Measurements from ENCODE around the gene BRIP1. TPM values are rescaled to one million over a fixed set of nuclear protein-coding genes. Genes with fewer than 3 reads are reported as not detected.

The BRIP1 gene
- total and polyA plus RNA-seq, 2 experiments from 2014 or later: 8.0 to 23.1 TPM

DNA sequence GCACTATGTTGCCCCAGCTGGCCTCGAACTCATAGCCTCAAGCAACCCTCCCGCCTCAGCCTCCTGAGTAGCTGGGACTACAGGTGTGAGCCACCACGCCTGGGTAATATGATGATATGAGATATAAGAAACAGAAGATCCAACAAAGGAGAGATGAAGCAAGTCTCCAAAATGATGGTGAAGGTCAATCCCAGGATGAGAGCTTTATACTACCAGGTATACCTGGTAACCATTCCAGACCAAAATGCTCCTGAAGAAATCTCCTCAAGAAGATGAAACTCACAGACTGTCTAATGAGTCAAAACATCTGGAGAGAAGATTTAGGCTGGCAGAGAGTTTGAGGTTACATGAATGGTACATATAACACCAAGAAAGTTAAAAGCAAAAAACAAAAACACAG, 39.9 kb upstream of the BRIP1 start (continued):
- TF ChIP-seq ZNF462 (CRISPR knock-in tag; IDR thresholded peaks at IDR 0.05) (no peak), EZH2 (IDR thresholded peaks at IDR 0.05; ENCODE audit: low read depth, unreplicated experiment) (no peak)
- TF ChIP-seq, protein P1, sequence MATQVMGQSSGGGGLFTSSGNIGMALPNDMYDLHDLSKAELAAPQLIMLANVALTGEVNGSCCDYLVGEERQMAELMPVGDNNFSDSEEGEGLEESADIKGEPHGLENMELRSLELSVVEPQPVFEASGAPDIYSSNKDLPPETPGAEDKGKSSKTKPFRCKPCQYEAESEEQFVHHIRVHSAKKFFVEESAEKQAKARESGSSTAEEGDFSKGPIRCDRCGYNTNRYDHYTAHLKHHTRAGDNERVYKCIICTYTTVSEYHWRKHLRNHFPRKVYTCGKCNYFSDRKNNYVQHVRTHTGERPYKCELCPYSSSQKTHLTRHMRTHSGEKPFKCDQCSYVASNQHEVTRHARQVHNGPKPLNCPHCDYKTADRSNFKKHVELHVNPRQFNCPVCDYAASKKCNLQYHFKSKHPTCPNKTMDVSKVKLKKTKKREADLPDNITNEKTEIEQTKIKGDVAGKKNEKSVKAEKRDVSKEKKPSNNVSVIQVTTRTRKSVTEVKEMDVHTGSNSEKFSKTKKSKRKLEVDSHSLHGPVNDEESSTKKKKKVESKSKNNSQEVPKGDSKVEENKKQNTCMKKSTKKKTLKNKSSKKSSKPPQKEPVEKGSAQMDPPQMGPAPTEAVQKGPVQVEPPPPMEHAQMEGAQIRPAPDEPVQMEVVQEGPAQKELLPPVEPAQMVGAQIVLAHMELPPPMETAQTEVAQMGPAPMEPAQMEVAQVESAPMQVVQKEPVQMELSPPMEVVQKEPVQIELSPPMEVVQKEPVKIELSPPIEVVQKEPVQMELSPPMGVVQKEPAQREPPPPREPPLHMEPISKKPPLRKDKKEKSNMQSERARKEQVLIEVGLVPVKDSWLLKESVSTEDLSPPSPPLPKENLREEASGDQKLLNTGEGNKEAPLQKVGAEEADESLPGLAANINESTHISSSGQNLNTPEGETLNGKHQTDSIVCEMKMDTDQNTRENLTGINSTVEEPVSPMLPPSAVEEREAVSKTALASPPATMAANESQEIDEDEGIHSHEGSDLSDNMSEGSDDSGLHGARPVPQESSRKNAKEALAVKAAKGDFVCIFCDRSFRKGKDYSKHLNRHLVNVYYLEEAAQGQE (IDR thresholded peaks at IDR 0.05; ENCODE audit: unreplicated experiment): no peak
- TF ChIP-seq, protein P2, sequence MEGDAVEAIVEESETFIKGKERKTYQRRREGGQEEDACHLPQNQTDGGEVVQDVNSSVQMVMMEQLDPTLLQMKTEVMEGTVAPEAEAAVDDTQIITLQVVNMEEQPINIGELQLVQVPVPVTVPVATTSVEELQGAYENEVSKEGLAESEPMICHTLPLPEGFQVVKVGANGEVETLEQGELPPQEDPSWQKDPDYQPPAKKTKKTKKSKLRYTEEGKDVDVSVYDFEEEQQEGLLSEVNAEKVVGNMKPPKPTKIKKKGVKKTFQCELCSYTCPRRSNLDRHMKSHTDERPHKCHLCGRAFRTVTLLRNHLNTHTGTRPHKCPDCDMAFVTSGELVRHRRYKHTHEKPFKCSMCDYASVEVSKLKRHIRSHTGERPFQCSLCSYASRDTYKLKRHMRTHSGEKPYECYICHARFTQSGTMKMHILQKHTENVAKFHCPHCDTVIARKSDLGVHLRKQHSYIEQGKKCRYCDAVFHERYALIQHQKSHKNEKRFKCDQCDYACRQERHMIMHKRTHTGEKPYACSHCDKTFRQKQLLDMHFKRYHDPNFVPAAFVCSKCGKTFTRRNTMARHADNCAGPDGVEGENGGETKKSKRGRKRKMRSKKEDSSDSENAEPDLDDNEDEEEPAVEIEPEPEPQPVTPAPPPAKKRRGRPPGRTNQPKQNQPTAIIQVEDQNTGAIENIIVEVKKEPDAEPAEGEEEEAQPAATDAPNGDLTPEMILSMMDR (conservative IDR thresholded peaks at IDR 0.05; ENCODE audit: low read depth in 2 of 2): no peak

Data from GM23338 (cell line).